ENCODE measurements around the gene MINDY4.

The MINDY4 gene

DNA sequence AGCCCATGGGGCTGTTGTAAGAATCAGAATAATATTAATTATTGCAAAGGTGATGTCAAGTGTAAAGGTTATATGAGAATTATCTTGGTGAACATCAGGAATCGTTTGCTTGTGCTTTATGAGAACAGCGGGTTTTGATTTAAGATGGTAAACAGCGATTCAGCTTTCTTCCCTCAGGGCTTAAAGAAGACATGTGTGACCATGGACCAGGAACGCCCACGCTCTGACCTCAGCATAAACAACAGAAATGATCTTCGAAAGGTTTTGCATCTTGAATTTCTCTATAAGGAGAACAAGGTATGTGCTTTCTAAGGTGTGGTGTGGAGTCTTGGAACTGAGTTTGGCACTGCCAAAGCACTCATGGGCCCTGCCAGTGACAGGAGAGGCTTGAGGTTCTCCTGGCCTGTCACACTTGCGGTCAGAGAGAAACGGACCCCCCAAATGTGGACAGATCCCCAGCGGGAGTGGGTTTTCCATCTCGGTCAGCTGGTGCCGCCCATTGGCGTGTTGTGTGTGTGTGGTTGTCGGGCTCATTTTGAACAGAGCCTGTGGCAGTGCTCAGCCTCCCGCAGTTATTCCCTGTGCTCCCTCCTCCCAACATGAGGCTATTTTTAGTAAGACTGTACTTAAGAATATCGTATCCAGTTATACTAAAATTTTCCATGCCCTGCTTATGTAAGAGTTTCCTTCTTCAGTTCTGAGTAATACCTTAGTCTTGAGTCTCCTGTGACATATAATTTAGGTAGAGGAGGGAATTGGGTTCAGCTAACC, 7.2 kb downstream of the MINDY4 start:
- no peak overlapping the region for H3K27ac ChIP-seq
- no peak overlapping the region for H3K4me3 ChIP-seq (ENCODE audit: low read depth in 1 of 2, low read length in 1 of 2)
- H3K9me3 ChIP-seq = no peaks in the 10 kb centered on the region
- TF ChIP-seq, protein P1, sequence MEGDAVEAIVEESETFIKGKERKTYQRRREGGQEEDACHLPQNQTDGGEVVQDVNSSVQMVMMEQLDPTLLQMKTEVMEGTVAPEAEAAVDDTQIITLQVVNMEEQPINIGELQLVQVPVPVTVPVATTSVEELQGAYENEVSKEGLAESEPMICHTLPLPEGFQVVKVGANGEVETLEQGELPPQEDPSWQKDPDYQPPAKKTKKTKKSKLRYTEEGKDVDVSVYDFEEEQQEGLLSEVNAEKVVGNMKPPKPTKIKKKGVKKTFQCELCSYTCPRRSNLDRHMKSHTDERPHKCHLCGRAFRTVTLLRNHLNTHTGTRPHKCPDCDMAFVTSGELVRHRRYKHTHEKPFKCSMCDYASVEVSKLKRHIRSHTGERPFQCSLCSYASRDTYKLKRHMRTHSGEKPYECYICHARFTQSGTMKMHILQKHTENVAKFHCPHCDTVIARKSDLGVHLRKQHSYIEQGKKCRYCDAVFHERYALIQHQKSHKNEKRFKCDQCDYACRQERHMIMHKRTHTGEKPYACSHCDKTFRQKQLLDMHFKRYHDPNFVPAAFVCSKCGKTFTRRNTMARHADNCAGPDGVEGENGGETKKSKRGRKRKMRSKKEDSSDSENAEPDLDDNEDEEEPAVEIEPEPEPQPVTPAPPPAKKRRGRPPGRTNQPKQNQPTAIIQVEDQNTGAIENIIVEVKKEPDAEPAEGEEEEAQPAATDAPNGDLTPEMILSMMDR (IDR thresholded peaks at IDR 0.05) = no peak
- H3K27me3 ChIP-seq = no peaks in the 10 kb centered on the region
- no peaks in the 10 kb centered on the region for H3K36me3 ChIP-seq
- H3K4me1 ChIP-seq (ENCODE audit: control insufficient read depth in 1 of 2, insufficient read depth in 1 of 2, low read depth in 1 of 2, low read length in 1 of 2) = no peaks in the 10 kb centered on the region

DNA sequence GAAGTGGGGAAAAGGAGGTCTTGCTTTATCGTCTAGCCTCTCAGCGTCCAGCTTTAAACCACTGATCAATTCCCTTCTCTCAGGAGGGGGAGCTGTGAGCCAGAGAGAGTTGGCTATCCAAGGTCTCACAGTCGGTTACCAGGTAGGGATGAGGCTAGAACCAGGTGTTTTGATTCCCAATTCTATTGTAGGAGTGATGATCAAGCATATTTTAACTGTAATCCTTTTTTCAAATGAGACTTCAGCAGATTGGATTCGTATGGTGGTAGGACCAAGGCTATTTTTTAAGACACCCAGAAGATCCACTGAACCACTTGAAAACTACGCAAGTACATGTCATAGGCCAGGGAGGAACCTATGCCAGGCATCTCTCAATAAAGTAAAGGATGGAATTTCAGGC, 8.4 kb downstream of the MINDY4 start:
- Histone ChIP-seq H3K36me3 (no peaks in the 10 kb centered on the region), H3K4me1 (ENCODE audit: control insufficient read depth in 1 of 2, insufficient read depth in 1 of 2, low read depth in 1 of 2, low read length in 1 of 2) (no peaks in the 10 kb centered on the region), H3K9me3 (no peaks in the 10 kb centered on the region), H3K4me3 (ENCODE audit: low read depth in 1 of 2, low read length in 1 of 2) (no peak overlapping the region), H3K27ac (no peak overlapping the region), H3K27me3 (no peaks in the 10 kb centered on the region)
- TF ChIP-seq, protein P1 (IDR thresholded peaks at IDR 0.05) = no peak

DNA sequence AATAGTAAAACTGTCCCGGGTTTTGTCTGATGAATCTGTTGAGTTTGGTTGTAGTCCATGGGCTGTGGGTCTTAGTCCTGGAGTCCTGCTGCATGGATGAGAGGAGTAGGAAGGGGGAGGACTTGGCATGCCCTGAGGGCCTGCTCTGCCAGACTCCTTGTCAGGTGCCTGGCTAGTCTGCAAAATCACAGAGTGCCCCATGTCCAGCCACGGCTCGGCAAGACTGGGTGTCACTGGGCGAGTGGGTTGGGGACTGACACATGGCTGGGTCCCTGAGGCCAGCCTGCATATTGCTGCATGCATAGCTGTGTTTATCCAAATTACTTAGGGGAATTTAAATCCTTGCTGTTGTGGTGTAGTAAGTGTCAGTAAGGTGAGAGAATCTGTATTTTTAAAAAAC, 9.7 kb downstream of the MINDY4 start:
- Histone ChIP-seq H3K27me3 (no peaks in the 10 kb centered on the region), H3K27ac (no peak overlapping the region), H3K4me3 (ENCODE audit: low read depth in 1 of 2, low read length in 1 of 2) (no peak overlapping the region), H3K9me3 (no peaks in the 10 kb centered on the region), H3K4me1 (ENCODE audit: control insufficient read depth in 1 of 2, insufficient read depth in 1 of 2, low read depth in 1 of 2, low read length in 1 of 2) (no peaks in the 10 kb centered on the region), H3K36me3 (no peaks in the 10 kb centered on the region)
- TF ChIP-seq, protein P1 (IDR thresholded peaks at IDR 0.05) = no peak

DNA sequence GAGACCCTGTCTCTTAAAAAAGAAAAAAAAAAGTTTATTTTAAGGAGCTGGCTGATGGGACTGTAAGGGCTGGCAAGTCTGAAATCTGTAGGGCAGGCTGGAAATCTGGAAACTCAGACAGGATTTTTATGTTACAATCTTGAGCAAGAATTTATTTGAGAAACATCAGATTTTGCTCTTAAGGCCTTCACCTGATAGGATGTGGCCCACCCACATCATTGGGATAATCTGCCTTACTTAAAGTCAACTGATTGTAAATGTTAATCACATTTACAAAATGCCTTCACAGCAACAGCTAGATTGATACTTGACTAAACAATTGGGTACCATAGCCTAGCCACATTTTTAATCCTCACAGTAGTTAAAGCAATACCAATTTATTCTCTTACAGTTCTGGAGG, 11.5 kb downstream of the MINDY4 start:
- Histone ChIP-seq H3K27ac (no peak overlapping the region), H3K36me3 (no peaks in the 10 kb centered on the region), H3K27me3 (no peaks in the 10 kb centered on the region), H3K4me1 (ENCODE audit: control insufficient read depth in 1 of 2, insufficient read depth in 1 of 2, low read depth in 1 of 2, low read length in 1 of 2) (peaks cover 9 to 10% of the 10 kb centered on the region in 2 experiments), H3K4me3 (ENCODE audit: low read depth in 1 of 2, low read length in 1 of 2) (no peak overlapping the region), H3K9me3 (no peaks in the 10 kb centered on the region)
- TF ChIP-seq, protein P1 (IDR thresholded peaks at IDR 0.05) = no peak

DNA sequence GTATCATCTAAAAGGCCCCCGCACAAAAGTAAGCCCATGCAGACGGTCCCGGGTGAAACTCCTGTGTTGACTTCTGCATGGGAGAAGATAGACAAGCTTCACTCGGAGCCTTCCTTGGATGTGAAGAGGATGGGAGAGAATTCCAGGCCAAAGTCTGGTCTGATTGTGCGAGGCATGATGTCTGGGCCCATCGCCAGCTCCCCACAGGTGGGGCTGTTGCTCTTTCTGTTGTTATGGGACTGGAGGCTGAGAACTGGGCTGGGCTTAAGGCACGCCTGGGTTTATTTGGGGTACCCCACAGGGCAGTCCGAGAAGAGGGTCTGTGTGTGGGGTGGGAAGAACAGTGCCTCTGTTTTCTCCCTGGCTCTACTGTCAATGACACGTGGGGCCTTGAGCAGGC, 14.6 kb downstream of the MINDY4 start:
- H3K4me1 ChIP-seq (ENCODE audit: control insufficient read depth in 1 of 2, insufficient read depth in 1 of 2, low read depth in 1 of 2, low read length in 1 of 2) = peaks cover 29 to 31% of the 10 kb centered on the region in 2 experiments
- no peaks in the 10 kb centered on the region for H3K9me3 ChIP-seq
- H3K27me3 ChIP-seq = no peaks in the 10 kb centered on the region
- TF ChIP-seq, protein P1 (IDR thresholded peaks at IDR 0.05) = no peak
- no peak overlapping the region for H3K4me3 ChIP-seq (ENCODE audit: low read depth in 1 of 2, low read length in 1 of 2)
- no peaks in the 10 kb centered on the region for H3K36me3 ChIP-seq
- no peak overlapping the region for H3K27ac ChIP-seq

All from neutrophil (primary cell).